Pancreas (tissue), 10 donors: ENCODE results near the gene CDC7. TPM values are rescaled to one million over a fixed set of nuclear protein-coding genes. Genes with fewer than 3 reads are reported as not detected.

Experiments used
- ATAC-seq, 4 donors: fragments of 200-7000 bp; cut with Tn5 transposase; one replicate each; pipeline versions ENCODE4 v1.8.0 to v1.9.1; 2020; ENCODE audit warnings: mild to moderate bottlenecking in 4 of 4, moderate library complexity in 4 of 4
- DNase-seq, 6 donors: peaks; one replicate each; pipeline ENCODE4 v3.0.0-alpha.2; 2020
- FAIRE-seq: peaks from 2 replicates; lab custom pipeline; 2012; peaks lifted over from hg19 to GRCh38; lab: Jason Lieb, UNC
- H3K27ac ChIP-seq, 4 donors: fragments of 200-600 bp; sonication (generic); 1 replicate in 3 of 4; 2 replicates in 1 of 4; pipeline versions ENCODE4 v1.5.0 to v1.8.0; 2020
- H3K27me3 ChIP-seq, 4 donors: fragments of 200-600 bp; one replicate each; pipeline ENCODE4 v1.8.0; 2021
- H3K36me3 ChIP-seq, 3 donors: fragments of 200-600 bp; sonication (generic) in 1 of 3; one replicate each; pipeline versions ENCODE4 v1.5.0 to v1.8.0; 2020 to 2021
- H3K4me1 ChIP-seq, 3 donors: fragments of 200-600 bp; one replicate each; pipeline ENCODE4 v1.8.0; 2021
- H3K4me3 ChIP-seq, 4 donors: fragments of 200-600 bp; sonication (generic) in 2 of 4; one replicate each; pipeline versions ENCODE4 v1.5.0 to v1.8.0; 2020 to 2021
- H3K9me3 ChIP-seq, 4 donors: fragments of 200-600 bp; one replicate each; pipeline ENCODE4 v1.8.0; 2021
- WGBS, 2 donors: extraction: QIAGEN DNeasy Blood & Tissue Kit; methylation state at CpG; one replicate each; pipeline ENCODE4 v1.1.7; 2013; 5-methylcytosine and 5-hydroxymethylcytosine counted together
- intact Hi-C, 3 donors: fragments of 100-400 bp; cut with DNase I; formaldehyde crosslinking; loops; one replicate each; pipeline versions ENCODE4 v1.11.1 to v1.14.2; 2022
- polyA plus RNA-seq, 2 donors: library from polyadenylated mRNA; stranded (reverse); fragments of 200-250 nt; gene quantifications; one replicate each; pipeline ENCODE4 v1.2.3, GENCODE V29; 2013
- total RNA-seq, 6 donors: library from RNA; stranded (reverse); fragmentation: NEBNext Ultra II Directional in 4 of 6; extraction: Animal tissue kit (Norgen Biotek cat#: 25700) in 4 of 6; gene quantifications; one replicate each; pipeline versions ENCODE4 v1.2.1 to v1.2.4, GENCODE V29; 2021 to 2023
- TF ChIP-seq, protein P1 (sequence below), 4 donors: fragments of 200-600 bp; sonication (generic) in 3 of 4; IDR thresholded peaks; one replicate each; pipeline versions ENCODE4 v1.5.0 to v1.8.0; 2021; ENCODE audit warnings: antibody characterized with exemption in 4 of 4
- donor health status: healthy with polysubstance abuse.
- donor health status: DM: no; HTN: no; CAD: no; lungs with moderate emphysema.
- donor health status: DM: no; HTN: no; CAD: no.
- donor health status: control.
- donor health status: control.
- donor health status: Bipolar disorder and iron deficiency.
- donor health status: DM: yes; HTN: yes; CAD: no.
- donor health status: DM: no; HTN: no; CAD: no.
- donor health status: DM: no; HTN: no; CAD: no.
- donor health status: DM: yes; HTN: yes; CAD: no.

The CDC7 gene
- total and polyA plus RNA-seq, 8 donors, result 0.56 to 2.4 (median 0.92) TPM

GRCh38 chr1:91502672-91503184 lies 2.1 kb downstream of the CDC7 start:
- Histone ChIP-seq H3K27ac (no peak overlapping the region), H3K27me3 (no peaks in the 10 kb centered on the region), H3K4me1 (peaks cover 0 to 6% (median 6%) of the 10 kb centered on the region in 3 donors), H3K4me3 (no peak overlapping the region), H3K9me3 (no peaks in the 10 kb centered on the region), H3K36me3 (no peaks in the 10 kb centered on the region)
- ATAC-seq, result no peak
- WGBS, 2 donors, result 86 to 94% methylated on average over 2 of the region's 2 CpGs
- TF ChIP-seq, protein P1, sequence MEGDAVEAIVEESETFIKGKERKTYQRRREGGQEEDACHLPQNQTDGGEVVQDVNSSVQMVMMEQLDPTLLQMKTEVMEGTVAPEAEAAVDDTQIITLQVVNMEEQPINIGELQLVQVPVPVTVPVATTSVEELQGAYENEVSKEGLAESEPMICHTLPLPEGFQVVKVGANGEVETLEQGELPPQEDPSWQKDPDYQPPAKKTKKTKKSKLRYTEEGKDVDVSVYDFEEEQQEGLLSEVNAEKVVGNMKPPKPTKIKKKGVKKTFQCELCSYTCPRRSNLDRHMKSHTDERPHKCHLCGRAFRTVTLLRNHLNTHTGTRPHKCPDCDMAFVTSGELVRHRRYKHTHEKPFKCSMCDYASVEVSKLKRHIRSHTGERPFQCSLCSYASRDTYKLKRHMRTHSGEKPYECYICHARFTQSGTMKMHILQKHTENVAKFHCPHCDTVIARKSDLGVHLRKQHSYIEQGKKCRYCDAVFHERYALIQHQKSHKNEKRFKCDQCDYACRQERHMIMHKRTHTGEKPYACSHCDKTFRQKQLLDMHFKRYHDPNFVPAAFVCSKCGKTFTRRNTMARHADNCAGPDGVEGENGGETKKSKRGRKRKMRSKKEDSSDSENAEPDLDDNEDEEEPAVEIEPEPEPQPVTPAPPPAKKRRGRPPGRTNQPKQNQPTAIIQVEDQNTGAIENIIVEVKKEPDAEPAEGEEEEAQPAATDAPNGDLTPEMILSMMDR (IDR thresholded peaks at IDR 0.05), result no peak
- no peak for FAIRE-seq
- DNase-seq, result no peak
- intact Hi-C loops, result no loop called here

DNA sequence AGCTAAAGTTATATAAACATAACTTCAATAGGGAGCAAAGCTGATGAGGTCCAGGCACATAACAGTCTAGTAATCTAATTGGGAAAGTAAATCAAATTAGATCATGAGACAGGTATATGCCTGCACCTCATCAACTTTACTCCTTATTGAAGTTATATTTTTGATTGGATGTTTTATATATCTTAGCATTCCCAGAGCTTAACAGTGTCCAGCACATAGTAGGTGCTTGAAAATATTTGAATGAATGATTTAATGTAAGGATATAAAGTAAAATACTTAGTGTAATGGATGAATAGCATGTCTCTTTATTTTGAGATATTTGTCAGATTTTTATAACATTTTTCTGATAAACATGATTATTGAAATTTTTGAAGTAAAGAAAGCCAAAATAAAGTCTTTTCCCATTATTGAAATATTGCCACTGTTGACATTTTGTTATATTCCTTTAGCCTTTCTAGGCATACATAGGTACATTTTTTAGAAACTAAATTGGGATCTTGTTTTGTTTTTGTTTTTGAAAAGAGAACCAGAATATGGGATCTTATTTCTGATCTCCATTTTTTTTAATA lies 2.8 kb downstream of the CDC7 start:
- Histone ChIP-seq H3K27ac (no peak overlapping the region), H3K9me3 (no peaks in the 10 kb centered on the region), H3K27me3 (no peaks in the 10 kb centered on the region), H3K4me3 (no peak overlapping the region), H3K36me3 (no peaks in the 10 kb centered on the region), H3K4me1 (peaks cover 0 to 6% (median 6%) of the 10 kb centered on the region in 3 donors)
- no peak for DNase-seq
- intact Hi-C loops, result no loop called here
- TF ChIP-seq, protein P1 (IDR thresholded peaks at IDR 0.05), result no peak
- FAIRE-seq, result no peak
- ATAC-seq, result no peak

GRCh38 chr1:91503975-91504530 lies 3.4 kb downstream of the CDC7 start:
- no peak for DNase-seq
- no peaks in the 10 kb centered on the region for H3K27me3 ChIP-seq
- 88% methylated on average over 1 of the region's 1 CpG for WGBS, 2 donors
- TF ChIP-seq, protein P1 (IDR thresholded peaks at IDR 0.05), result no peak
- intact Hi-C loops, result no loop called here
- no peaks in the 10 kb centered on the region for H3K36me3 ChIP-seq
- FAIRE-seq, result no peak
- no peak for ATAC-seq
- peaks cover 0 to 6% (median 6%) of the 10 kb centered on the region in 3 donors for H3K4me1 ChIP-seq
- H3K4me3 ChIP-seq, result no peak overlapping the region
- no peaks in the 10 kb centered on the region for H3K9me3 ChIP-seq
- no peak overlapping the region for H3K27ac ChIP-seq

GRCh38 chr1:91505086-91505485 lies 4.4 kb downstream of the CDC7 start:
- FAIRE-seq (no peak), DNase-seq (no peak), ATAC-seq (no peak)
- no peak overlapping the region for H3K4me3 ChIP-seq
- 65 to 77% methylated on average over 3 of the region's 3 CpGs for whole genome bisulfite sequencing, 2 donors
- no peak overlapping the region for H3K27ac ChIP-seq
- H3K36me3 ChIP-seq, result no peaks in the 10 kb centered on the region
- H3K27me3 ChIP-seq, result no peaks in the 10 kb centered on the region
- H3K9me3 ChIP-seq, result no peaks in the 10 kb centered on the region
- TF ChIP-seq, protein P1 (IDR thresholded peaks at IDR 0.05), result no peak
- H3K4me1 ChIP-seq, result peaks cover 0 to 6% (median 6%) of the 10 kb centered on the region in 3 donors
- intact Hi-C loops, result no loop called here

DNA sequence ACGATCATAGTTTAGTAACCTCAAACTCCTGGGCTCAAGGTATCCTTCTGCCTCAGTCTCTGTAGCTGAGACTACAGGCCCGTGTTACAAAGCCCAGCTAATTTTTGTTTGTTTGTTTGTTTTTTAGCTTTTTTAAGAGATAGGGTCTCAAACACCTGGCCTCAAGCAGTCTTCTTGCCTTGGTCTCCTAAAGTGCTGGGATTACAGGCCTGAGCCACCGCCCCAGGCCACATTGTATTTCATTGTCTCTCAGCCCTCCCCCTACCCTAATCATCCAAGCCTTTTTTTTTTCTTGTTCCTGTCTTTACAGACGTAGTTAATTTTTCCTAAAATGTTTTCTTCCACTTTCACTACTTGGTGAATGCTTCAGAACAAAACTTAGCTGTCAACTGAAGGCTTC lies 5.4 kb downstream of the CDC7 start:
- peaks cover 0 to 6% (median 6%) of the 10 kb centered on the region in 3 donors for H3K4me1 ChIP-seq
- FAIRE-seq, result no peak
- no peaks in the 10 kb centered on the region for H3K36me3 ChIP-seq
- ATAC-seq, result no peak
- WGBS, 2 donors, result 80 to 83% methylated on average over 4 of the region's 4 CpGs
- H3K27ac ChIP-seq, result no peak overlapping the region
- H3K4me3 ChIP-seq, result no peak overlapping the region
- no peaks in the 10 kb centered on the region for H3K27me3 ChIP-seq
- H3K9me3 ChIP-seq, result no peaks in the 10 kb centered on the region
- intact Hi-C loops, result no loop called here
- DNase-seq, result no peak
- TF ChIP-seq, protein P1 (IDR thresholded peaks at IDR 0.05), result no peak
